Peyer's patch (tissue), 4 donors: ENCODE measurements around the gene SERPINB10.

ENCODE experiments used
- POLR2A ChIP-seq, 2 donors: fragments of 450-650 bp; IDR thresholded peaks; one replicate each; pipeline ENCODE4 v1.5.1; 2017; ENCODE audit warnings: antibody characterized with exemption in 2 of 2, mild to moderate bottlenecking in 2 of 2, moderate library complexity in 2 of 2
- TF ChIP-seq, protein P1 (sequence below), 6 experiments: fragments of 450-650 bp in 4 of 6; fragments of 200-600 bp in 2 of 6; sonication (generic) in 1 of 6; IDR thresholded peaks; one replicate each; pipeline ENCODE4 v1.5.1; 2017 to 2019; ENCODE audit warnings: antibody characterized with exemption in 6 of 6, mild to moderate bottlenecking in 3 of 6, moderate library complexity in 1 of 6

- TF ChIP-seq POLR2A (IDR thresholded peaks at IDR 0.05) = no peak
- TF ChIP-seq, protein P1, sequence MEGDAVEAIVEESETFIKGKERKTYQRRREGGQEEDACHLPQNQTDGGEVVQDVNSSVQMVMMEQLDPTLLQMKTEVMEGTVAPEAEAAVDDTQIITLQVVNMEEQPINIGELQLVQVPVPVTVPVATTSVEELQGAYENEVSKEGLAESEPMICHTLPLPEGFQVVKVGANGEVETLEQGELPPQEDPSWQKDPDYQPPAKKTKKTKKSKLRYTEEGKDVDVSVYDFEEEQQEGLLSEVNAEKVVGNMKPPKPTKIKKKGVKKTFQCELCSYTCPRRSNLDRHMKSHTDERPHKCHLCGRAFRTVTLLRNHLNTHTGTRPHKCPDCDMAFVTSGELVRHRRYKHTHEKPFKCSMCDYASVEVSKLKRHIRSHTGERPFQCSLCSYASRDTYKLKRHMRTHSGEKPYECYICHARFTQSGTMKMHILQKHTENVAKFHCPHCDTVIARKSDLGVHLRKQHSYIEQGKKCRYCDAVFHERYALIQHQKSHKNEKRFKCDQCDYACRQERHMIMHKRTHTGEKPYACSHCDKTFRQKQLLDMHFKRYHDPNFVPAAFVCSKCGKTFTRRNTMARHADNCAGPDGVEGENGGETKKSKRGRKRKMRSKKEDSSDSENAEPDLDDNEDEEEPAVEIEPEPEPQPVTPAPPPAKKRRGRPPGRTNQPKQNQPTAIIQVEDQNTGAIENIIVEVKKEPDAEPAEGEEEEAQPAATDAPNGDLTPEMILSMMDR (IDR thresholded peaks at IDR 0.05) = no peak
Measured at GRCh38 chr18:63889626-63890025, 18.1 kb upstream of the SERPINB10 start.
